NCI-H82 treated with DMSO at 0.1 percent for 48 hours (cell line): ENCODE measurements around the gene GLOD5.

ENCODE experiments used
- DNase-seq: peaks from one replicate; lab custom pipeline; 2025; ENCODE audit not compliant: unreplicated experiment; lab: John Stamatoyannopoulos, UW

GLOD5 gene

DNA sequence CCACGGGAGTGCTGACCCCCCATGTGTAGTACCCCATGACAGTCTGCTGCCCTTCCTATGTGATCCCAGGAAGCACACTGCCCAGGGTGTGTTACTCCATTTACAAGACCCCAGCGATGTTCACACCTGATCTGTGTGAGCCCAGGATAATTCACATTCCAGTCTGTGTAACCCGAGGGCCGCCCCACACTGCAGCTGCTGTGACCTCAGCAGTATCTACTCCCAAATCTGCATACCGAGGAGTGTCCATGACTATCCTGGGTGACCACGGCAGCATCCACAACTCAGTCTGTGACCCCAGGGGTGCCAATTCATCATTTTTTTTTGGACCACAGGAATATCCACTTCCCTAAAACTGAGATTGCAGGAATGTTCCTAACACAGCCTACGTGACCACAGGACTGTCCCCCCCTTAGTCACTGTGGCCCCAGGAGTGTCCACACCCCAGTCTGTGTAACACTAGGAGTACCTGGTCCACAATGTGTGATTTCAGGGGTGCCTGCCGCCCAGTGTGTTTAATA lies 7.8 kb upstream of the GLOD5 start:
- no peak for DNase-seq

DNA sequence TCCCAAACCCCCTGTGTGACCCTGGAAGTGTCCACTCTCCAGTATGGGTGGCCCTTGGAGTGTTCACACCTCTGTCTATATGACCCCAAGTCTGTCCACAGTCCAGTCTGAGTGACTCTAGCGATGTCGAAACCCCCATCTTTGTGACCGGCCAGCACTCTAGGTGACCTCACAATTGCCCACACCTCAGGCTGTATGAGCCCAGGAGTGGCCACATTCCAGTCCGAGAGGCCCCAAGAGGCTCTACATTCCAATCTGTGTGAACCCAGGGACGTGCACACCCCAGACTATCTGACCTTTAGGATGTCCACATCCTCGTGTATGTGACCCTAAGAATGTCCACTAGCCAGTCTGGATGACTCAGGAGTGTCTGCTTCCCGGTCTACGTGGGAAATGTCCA lies 7.3 kb upstream of the GLOD5 start:
- DNase-seq: no peak

DNA sequence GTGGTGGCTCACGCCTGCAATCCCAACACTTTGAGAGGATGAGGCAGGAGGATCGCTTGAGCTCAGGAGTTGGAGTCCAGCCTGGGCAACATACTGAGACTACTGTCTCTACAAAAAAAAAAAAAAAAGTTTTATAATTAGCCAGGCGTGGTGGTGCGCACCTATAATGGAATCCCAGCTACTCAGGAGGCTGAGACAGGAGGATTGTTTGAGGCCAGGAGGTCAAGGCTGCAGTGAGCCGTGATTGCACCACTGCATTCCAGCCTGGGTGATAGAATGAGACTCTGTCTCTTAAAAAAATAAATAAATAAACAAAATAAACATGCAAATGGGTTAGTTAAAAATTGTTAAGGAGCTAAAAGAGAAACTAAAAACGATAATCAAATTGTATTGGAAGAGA lies 7.7 kb downstream of the GLOD5 start:
- DNase-seq: no peak

DNA sequence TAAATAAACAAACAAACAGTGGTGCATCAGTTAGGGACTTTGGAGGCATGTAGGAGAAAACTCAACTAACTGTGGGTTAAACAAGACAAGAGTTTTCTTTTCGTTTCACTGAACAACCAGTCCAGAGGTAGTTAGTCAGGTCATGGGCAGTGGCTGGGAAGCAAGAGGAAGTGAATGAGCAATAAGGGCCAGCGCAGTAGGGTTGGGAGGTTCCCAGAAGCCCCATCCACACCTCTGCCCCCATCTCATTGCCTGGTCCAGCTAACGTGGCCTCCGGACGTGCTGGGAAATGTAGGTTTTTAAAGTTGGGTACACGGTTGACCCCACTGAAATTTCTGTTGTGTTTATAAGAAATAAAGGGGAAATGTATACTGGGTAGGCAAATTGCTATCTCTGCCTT lies 8.7 kb downstream of the GLOD5 start:
- no peak for DNase-seq

DNA sequence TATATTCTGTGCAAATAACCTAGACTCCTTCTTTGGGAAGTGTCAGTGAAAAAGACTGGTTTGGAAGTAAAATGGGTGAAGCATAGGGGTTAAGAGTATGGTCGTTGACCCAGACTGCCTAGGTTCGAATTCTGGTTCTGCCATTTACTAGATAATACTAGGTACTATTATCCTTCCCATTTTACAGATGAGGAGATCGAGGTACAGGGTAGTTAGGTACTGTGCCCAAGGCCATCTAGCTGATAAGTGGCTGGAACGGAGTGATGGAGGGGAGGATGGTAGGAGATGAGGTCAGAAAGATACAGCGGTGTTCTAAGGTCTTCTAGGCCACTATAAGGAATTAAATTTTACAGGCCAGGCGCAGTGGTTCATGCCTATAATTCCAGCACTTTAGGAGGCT lies 11.1 kb downstream of the GLOD5 start:
- no peak for DNase-seq

DNA sequence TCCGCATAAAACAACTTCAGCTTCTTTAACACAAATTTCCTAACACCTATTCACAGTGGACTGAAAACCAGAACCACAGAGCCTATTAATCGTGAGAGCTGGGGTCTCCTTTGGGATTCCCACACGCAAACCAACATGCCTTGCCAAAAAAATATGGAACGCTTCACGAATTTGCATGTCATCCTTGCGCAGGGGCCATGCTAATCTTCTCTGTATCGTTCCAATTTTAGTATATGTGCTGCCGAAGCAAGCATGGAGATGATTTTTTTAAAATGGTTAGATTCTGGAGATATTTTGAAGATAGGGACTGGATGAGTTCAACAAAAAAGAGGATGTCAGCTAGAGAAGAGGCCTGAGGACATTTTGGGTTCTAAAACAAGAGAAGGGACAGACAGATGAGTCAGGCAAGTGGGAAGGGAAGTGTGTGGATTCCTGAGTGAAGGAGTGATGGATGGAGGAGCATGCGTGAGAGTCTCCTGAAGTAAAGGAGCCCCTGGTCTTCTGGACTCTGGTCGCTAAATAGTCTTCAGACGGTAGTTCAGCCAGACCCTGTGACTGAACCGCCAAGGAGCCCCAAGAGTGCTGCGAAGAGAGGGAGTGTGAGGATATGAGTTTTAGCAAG lies 15.4 kb downstream of the GLOD5 start:
- no peak for DNase-seq

DNA sequence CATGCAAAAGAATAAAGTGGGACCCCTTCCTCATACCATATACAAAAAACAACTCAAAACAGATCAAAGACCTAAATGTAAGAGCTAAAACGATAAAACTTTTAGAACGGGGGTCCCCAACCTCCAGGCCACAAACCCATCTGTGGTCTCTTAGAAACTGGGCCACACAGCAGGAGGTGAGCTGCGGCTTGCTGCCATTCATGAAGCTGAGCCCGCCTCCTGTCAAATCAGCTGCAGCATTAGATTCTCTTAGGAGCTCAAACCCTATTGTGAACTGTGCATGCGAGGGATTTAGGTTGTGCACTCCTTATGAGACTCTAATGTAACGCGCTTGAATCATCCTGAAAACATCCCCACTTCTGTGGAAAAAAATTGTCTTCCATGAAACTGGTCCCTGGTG lies 17.9 kb downstream of the GLOD5 start:
- DNase-seq: no peak

DNA sequence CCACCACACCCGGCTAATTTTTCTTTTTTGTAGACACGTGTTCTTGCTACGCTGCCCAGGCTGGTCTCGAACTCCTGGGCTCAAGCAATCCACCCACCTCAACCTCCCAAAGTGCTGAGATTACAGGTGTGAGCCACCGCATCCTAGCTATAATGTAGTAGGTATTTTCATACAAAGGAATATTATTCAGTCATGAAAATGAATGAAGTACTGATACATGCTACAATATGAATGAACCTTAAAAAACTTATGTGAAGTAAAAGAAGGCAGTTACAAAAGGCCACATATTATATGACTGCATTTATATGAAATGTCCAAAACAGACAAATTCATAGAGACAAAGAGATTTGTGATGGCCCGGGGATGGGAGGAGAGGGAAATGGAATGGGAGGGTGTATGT lies 20.2 kb downstream of the GLOD5 start:
- no peak for DNase-seq

DNA sequence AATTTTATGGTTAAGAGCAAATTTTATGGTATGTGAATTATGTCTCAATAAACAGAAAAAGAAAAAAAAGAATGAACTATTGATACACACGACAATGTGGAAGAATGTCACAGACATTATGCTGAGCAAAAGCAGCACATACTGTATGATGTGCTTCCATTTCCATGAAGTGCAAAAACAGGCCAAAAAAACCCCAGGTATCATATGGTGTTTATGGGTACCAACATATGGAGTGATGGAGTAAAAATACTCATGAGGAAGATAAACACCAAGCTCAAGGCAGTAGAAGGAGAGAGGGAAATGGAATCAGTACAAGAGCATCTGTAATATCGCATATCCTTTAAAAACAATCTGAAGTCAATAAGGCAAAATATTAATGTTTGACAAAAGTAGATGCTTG lies 20.7 kb downstream of the GLOD5 start:
- no peak for DNase-seq

DNA sequence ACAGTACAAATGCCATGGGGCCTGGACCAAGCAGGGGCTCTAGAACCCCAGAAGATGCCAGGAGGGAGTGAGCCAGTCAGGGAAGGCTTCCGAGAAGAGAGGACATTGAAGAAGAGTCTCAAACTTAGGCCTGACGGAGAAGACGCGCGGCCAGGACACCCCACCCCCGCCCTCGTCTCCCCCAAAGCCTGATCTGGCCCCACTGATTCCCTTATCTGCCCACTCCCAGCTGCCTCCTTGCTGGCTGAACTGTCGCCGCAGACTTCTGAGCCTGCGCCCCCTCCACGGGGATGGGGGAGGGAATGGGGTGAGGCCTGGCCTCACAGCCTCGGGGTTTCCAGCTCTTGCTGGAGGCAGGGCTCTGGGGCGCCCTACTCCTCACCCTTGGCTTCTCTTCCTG lies 21.2 kb downstream of the GLOD5 start:
- no peak for DNase-seq

DNA sequence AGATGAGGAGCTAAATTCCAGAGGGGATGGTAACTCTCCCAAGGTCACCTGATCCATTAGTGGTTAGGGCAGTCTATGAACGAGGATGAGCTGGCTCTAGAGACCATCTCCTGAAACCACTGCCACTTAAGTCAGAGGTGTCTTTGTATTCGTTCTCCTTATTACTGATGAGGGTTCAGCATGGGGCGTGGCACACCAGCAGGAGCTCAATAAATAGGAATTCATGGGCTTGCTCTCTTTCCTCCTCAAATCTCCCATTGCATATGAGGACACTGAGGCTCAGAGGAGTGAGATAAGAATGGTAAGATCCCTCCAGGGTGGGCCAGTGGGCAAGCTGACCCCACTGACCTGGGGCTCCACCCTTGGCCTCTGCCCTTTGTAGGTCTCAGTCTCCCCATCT lies 23.2 kb downstream of the GLOD5 start:
- no peak for DNase-seq

DNA sequence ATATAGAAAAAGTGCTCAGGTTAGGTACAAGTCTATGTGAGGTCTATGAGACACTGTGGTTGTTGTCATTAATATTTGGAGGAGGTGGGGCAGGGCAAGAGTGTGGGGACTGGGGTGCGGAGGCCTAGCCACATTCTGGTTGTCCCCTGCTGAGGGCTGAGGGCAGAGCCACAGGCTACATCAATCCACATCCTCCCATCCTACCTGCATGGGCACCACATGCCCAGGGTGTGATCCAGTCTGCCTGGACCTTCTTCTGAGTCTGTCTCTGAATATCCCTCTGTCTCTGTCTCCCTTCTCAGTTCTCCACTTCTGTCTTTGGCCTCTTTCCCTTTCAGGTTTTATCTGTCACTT lies 23.6 kb downstream of the GLOD5 start:
- no peak for DNase-seq

DNA sequence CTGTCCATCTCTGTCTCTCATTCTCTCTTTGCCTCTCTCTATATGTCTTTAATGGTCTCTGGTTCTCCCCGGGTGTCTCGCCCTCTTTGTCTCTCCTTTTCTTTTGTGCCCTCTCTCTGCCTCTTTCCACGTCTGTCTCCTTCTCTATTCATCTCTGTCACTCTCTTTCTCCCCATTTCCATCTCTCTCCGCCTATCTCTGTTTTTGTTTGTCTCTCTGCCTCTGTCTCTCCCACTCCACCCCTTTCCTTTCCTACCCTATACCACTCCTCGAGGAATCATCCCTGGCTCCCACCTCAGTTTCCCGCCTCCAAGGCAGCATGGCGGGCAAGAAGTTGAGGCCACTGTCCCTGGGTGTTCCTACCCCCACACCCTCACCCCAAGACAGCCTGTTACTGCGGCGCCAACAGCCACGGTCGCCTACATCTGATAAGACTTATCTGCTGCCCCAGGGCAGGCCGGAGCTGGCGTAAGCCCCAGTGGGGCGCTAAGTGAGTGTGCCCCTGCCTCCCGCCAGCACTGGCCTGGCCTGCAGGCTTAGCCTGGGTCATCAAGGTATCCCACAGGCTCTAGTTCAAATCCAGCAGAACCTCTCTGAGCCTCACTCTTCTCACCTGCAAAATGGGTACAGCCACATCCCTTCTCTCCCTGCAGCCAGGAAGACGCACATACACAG lies 24.1 kb downstream of the GLOD5 start:
- DNase-seq: no peak

DNA sequence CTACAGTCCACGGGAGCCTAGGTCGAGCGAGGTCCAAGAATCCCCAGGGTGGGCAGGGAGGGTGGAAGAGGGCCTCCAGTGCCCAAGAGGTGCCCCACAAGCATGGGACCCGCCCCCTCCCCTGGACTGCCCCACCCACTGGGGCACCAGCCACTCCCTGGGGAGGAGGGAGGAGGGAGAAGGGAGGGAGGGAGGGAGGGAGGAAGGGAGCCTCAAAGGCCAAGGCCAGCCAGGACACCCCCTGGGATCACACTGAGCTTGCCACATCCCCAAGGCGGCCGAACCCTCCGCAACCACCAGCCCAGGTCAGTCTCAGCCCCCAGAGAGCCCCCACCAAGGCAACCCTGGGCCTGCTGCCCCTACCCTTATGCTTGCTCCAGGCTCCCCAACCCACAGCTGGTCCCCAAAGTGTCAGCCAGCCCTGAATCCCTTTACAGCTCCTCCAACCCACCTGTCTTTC lies 24.8 kb downstream of the GLOD5 start, which contains the start of gene GATA1:
Gene GATA1, plus strand, starts transcription at position 250 of the 460 bp plus-strand sequence. CDS start 4,520 bp downstream, outside the sequence.
- no peak for DNase-seq

DNA sequence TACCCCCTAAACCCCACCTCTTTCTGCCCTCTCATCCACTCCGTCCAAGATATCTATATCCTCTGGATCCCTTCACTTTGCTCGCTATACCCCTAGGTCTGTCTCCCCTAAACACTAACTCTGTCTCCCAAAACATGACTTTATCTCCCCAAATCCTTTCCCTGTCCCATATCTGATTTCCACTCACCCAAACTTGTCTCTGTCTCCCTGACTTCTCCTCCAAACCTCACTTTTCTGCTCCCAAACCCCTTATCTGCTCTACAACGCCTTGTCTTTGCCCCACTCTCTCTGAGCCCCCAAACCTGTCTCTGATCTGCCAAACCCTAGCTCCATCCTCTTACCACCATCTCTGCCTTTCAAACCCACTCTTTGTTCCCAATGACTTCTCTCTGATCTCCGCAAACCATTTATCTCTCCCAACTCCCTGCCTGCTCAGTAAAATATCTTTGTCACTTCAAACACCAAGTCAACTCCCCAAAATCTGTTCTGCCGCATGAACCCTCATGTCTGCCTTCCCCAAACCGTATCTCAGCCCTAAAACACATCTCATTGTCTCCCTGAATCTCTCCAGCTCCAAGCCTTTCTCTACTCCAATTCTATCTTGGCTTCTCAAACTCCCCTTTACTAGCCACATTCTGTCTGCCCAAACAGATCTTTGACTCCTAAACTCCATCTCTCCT lies 25.4 kb downstream of the GLOD5 start:
- no peak for DNase-seq

DNA sequence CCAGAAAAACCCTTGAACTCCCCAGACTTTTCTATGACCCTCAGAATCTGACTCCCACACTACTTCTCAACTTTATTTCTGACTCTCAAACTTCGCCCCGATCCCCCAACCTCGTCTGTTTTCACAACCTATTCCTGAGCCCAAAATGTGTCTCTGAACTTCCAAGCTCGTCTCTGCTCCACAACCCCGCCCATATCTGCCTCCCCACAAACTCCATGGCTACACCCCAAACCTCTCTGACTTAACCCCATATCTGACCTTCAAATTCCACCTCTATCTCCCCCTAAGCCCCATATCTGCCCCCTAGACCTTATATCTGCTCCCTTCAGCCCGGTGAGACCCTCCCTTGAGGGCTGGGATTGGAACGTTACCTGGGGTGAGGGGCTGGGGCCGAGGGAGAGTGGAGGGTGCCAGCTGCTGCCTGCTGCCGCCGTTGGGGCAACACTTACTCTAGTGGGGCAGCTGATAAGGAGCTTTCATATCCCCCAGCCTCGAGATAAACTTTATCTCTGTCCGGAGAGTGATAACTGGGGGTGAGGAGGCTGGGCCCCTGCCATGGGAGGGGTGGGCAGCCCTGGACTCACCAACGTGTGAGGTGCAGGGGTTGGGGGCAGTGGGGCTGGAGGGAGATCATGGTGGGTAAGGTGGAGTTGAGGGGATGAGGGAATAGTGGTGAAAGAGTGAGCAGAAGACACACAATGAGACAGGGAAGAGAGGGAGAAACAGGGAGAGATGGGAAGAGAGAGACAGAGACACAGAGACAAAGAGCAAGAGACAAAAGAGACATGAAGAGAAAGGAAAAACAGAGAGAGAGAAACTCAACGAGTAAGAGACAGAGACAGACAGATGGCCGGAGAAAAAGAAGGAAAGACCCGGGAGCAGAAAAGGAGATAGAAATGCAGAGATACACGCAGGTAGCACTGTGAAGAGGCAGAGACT lies 26.2 kb downstream of the GLOD5 start:
- DNase-seq: no peak

DNA sequence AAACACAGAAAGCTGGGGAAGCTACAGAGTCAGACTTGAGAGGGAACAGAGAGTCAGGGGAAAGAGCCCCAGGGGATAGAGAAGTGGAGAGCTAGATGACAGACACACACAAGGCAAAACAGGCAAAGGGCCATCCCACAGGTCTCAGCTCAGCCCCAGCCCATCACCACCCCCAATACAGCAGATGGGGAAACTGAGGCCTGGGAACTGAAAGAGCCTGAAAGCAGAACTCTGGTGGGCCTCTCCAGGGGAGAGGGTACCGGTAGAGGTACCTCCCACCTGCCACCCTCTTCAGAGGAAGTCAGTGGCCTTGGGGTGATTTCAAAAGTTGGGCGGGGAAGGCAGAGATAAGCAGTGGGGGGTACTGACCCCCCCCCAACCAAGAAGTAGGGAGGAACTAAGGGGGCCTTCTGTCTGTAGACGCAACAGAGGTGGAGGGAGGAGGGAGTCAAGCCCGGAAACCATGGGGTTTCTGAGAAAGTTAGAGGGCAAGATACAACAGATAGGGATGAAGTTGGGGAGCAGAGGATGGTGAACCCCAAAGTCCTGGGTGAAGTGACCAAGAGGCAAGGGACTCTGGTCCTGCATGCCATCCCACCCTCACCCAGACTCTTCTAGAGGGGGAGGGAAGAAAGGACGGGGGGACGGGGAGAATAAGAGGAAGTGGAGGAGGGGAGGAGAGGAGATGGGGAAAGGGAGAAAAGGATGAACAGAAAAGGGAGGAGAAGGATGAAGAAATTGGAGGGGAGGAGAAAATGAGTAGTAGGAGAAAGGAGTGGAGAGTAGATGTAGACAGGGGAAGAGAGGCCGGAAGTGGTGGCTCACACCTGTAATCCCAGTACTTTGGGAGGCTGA lies 28.0 kb downstream of the GLOD5 start:
- DNase-seq: no peak

DNA sequence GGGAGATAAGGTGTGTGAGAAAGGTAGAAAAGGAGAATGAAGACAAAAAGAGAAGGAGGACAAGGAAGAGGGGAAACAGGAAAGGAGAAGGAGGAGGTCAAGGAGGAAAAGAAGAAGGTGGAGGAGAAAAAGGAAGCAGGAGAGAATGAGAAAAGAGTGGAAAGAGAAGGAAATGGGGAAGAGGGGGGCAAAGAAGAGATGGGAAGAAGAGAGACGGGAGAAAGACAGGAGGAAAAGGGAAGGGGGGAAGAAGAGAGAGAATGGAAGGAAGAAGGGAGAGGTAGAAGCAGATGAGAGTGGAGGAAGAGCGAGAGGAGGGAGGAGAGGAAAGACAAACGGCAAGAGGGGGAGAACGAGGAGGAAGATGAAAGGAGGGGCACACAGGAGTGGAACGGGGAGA lies 28.9 kb downstream of the GLOD5 start:
- no peak for DNase-seq

DNA sequence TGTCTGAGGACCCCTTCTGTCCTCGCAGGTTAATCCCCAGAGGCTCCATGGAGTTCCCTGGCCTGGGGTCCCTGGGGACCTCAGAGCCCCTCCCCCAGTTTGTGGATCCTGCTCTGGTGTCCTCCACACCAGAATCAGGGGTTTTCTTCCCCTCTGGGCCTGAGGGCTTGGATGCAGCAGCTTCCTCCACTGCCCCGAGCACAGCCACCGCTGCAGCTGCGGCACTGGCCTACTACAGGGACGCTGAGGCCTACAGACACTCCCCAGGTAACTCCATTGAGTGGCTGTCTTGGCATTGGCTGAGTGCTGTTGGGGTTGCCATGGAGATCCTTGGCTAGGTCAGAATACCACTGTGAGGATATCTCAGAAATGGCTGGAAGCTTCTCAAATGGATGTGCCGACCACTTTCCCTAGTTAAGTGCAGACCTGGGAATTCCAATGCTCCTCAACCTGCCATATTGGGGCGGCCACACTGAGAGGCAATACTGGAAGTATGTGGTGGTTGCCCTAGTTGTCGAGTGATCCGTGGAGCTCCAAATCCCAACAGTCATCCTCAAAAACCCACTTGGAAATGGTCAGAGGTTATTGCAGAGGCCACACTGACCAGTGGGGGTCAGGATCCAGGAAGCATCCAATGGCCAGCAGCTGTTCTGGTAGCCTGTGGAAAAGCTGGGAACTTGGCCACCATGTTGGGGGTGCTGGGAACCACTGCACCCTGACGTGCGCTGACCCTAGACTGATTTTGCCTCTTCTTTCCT lies 29.7 kb downstream of the GLOD5 start:
- no peak for DNase-seq
